ENCODE measurements around the gene NGLY1. TPM values are rescaled to one million over a fixed set of nuclear protein-coding genes. Genes with fewer than 3 reads are reported as not detected.

The NGLY1 gene
- total RNA-seq, 4 donors from 2014 or later, result 21.4 to 31.2 (median 22.9) TPM

GRCh38 chr3:25775936-25776335 is 7.3 kb downstream of the NGLY1 start:
- TF ChIP-seq EP300 (IDR thresholded peaks at IDR 0.05) (no peak), POLR2A (IDR thresholded peaks at IDR 0.05) (no peak), CTCF (IDR thresholded peaks at IDR 0.05) (no peak)
- no peak overlapping the region for H3K4me3 ChIP-seq
- no peaks in the 10 kb centered on the region for H3K27me3 ChIP-seq
- no peak for DNase-seq (ENCODE audit: low spot score in 2 of 2)
- peaks cover 0 to 7% (median 0%) of the 10 kb centered on the region in 4 donors for H3K4me1 ChIP-seq
- H3K9me3 ChIP-seq, result peaks cover 0 to 12% (median 5%) of the 10 kb centered on the region in 4 donors
- 92 to 96% methylated on average over 2 of the region's 2 CpGs for WGBS, 2 donors
- peaks cover 0 to 49% (median 4%) of the 10 kb centered on the region in 3 donors for H3K36me3 ChIP-seq
- no peak overlapping the region for H3K27ac ChIP-seq

- Histone ChIP-seq H3K27me3 (no peaks in the 10 kb centered on the region), H3K36me3 (peaks cover 0 to 38% (median 0%) of the 10 kb centered on the region in 3 donors), H3K4me1 (peaks cover 0 to 4% (median 0%) of the 10 kb centered on the region in 4 donors), H3K4me3 (no peak overlapping the region), H3K9me3 (peaks cover 0 to 26% (median 5%) of the 10 kb centered on the region in 4 donors), H3K27ac (no peak overlapping the region)
- TF ChIP-seq POLR2A (IDR thresholded peaks at IDR 0.05), result no peak
- no peak for TF ChIP-seq CTCF (IDR thresholded peaks at IDR 0.05)
- TF ChIP-seq EP300 (IDR thresholded peaks at IDR 0.05), result no peak
- 95 to 98% methylated on average over 6 of the region's 6 CpGs for WGBS, 2 donors
- no peak for DNase-seq (ENCODE audit: low spot score in 2 of 2)
These were observed 14.4 kb downstream of the NGLY1 start for GRCh38 chr3:25768851-25769250.

GRCh38 chr3:25751725-25752124 is 31.5 kb downstream of the NGLY1 start:
- Histone ChIP-seq H3K4me3 (no peak overlapping the region), H3K27me3 (no peaks in the 10 kb centered on the region), H3K9me3 (no peaks in the 10 kb centered on the region), H3K36me3 (peaks cover 0 to 49% (median 3%) of the 10 kb centered on the region in 3 donors), H3K4me1 (no peaks in the 10 kb centered on the region), H3K27ac (no peak overlapping the region)
- no peak for TF ChIP-seq POLR2A (IDR thresholded peaks at IDR 0.05)
- TF ChIP-seq CTCF (IDR thresholded peaks at IDR 0.05), result no peak
- no peak for DNase-seq (ENCODE audit: low spot score in 2 of 2)
- 47 to 66% methylated on average over 1 of the region's 1 CpG for WGBS, 2 donors

- H3K36me3 ChIP-seq, result peaks cover 0 to 55% (median 3%) of the 10 kb centered on the region in 3 donors
- H3K4me1 ChIP-seq, result no peaks in the 10 kb centered on the region
- WGBS, 2 donors, result 98 to 99% methylated on average over 3 of the region's 3 CpGs
- H3K27ac ChIP-seq, result no peak overlapping the region
- TF ChIP-seq EP300 (IDR thresholded peaks at IDR 0.05) (no peak), POLR2A (IDR thresholded peaks at IDR 0.05) (no peak), CTCF (IDR thresholded peaks at IDR 0.05) (no peak)
- no peaks in the 10 kb centered on the region for H3K27me3 ChIP-seq
- no peaks in the 10 kb centered on the region for H3K9me3 ChIP-seq
- no peak overlapping the region for H3K4me3 ChIP-seq
- DNase-seq (ENCODE audit: low spot score in 2 of 2), result no peak
These were observed 32.2 kb downstream of the NGLY1 start for GRCh38 chr3:25751048-25751447.

GRCh38 chr3:25749031-25749581 is 34.1 kb downstream of the NGLY1 start:
- Histone ChIP-seq H3K4me1 (no peaks in the 10 kb centered on the region), H3K36me3 (peaks cover 0 to 70% (median 3%) of the 10 kb centered on the region in 3 donors), H3K4me3 (no peak overlapping the region), H3K9me3 (no peaks in the 10 kb centered on the region), H3K27ac (no peak overlapping the region), H3K27me3 (no peaks in the 10 kb centered on the region)
- TF ChIP-seq CTCF (IDR thresholded peaks at IDR 0.05), result no peak
- no peak for TF ChIP-seq EP300 (IDR thresholded peaks at IDR 0.05)
- no peak for TF ChIP-seq POLR2A (IDR thresholded peaks at IDR 0.05)
- no peak for DNase-seq (ENCODE audit: low spot score in 2 of 2)
- 75 to 84% methylated on average over 6 of the region's 6 CpGs for WGBS, 2 donors

All from tibial nerve (tissue), 4 donors.